Adrenal gland (tissue), 5 donors: Measurements from ENCODE around the gene MCMBP.

ENCODE experiments used
- CTCF ChIP-seq, 6 experiments: fragments of 450-650 bp in 4 of 6; fragments of 200-600 bp in 2 of 6; sonication (generic) in 1 of 6; IDR thresholded peaks; 1 replicate in 5 of 6; 2 replicates in 1 of 6; pipeline versions ENCODE4 v1.5.1 to v1.8.0; 2016 to 2021; ENCODE audit warnings: antibody characterized with exemption in 6 of 6, mild to moderate bottlenecking in 2 of 6, moderate library complexity in 1 of 6
- POLR2A ChIP-seq, 2 donors: fragments of 450-650 bp; IDR thresholded peaks; one replicate each; pipeline ENCODE4 v1.6.1; 2017; ENCODE audit warnings: antibody characterized with exemption in 2 of 2, mild to moderate bottlenecking in 2 of 2, moderate library complexity in 1 of 2
- donor health status: DM: no; HTN: no; CAD: no.

GRCh38 chr10:119859420-119860258, 13.0 kb downstream of the MCMBP start:
- TF ChIP-seq CTCF (IDR thresholded peaks at IDR 0.05): peak; percentile 29 to 73 (median 55)
- no peak for TF ChIP-seq POLR2A (IDR thresholded peaks at IDR 0.05)
